H9 (cell line): Measurements from ENCODE around the gene RPL27. TPM values are rescaled to one million over a fixed set of nuclear protein-coding genes. Genes with fewer than 3 reads are reported as not detected.

Source experiments
- DNase-seq: peaks from one replicate; pipeline ENCODE4 v3.0.0-alpha.2; 2017
- H2AFZ ChIP-seq: one replicate; pipeline ENCODE4 v1.6.1; 2013; ENCODE audit warnings: mild to moderate bottlenecking, low read length, control low read depth, moderate library complexity
- H2AK5ac ChIP-seq: 2 replicates; pipeline ENCODE4 v1.6.1; 2013; ENCODE audit warnings: low read length, control low read depth, mixed read lengths; ENCODE audit not compliant: insufficient read length
- H2BK120ac ChIP-seq: one replicate; pipeline ENCODE4 v1.6.1; 2013; ENCODE audit warnings: low read depth, mild to moderate bottlenecking, low read length, control low read depth, inconsistent platforms; ENCODE audit not compliant: poor library complexity, severe bottlenecking
- H2BK12ac ChIP-seq: 2 replicates; pipeline ENCODE4 v1.6.1; 2013; ENCODE audit warnings: low read length, control low read depth, mixed read lengths, low read depth; ENCODE audit not compliant: insufficient read length
- H2BK15ac ChIP-seq: 2 replicates; pipeline ENCODE4 v1.6.1; 2013; ENCODE audit warnings: low read depth, low read length, control low read depth
- H2BK20ac ChIP-seq: one replicate; pipeline ENCODE4 v1.6.1; 2013; ENCODE audit warnings: low read depth, mild to moderate bottlenecking, low read length, control low read depth, inconsistent platforms; ENCODE audit not compliant: poor library complexity, severe bottlenecking
- H2BK5ac ChIP-seq: 2 replicates; pipeline ENCODE4 v1.6.1; 2013; ENCODE audit warnings: low read length, control low read depth, mixed read lengths; ENCODE audit not compliant: insufficient read length
- H3K14ac ChIP-seq: 2 replicates; pipeline ENCODE4 v1.6.1; 2013; ENCODE audit warnings: low read length, control low read depth; ENCODE audit not compliant: insufficient read depth
- H3K18ac ChIP-seq: 2 replicates; pipeline ENCODE4 v1.6.1; 2013; ENCODE audit warnings: low read depth, mild to moderate bottlenecking, mixed read lengths, low read length, control low read depth; ENCODE audit not compliant: insufficient read length
- H3K23ac ChIP-seq: 2 replicates; pipeline ENCODE4 v1.6.1; 2013; ENCODE audit warnings: low read length, control low read depth, mixed read lengths, low read depth; ENCODE audit not compliant: insufficient read length
- H3K23me2 ChIP-seq: 2 replicates; pipeline ENCODE4 v1.6.1; 2013; ENCODE audit warnings: low read depth, mild to moderate bottlenecking, mixed read lengths, low read length, control low read depth; ENCODE audit not compliant: insufficient read length, poor library complexity, severe bottlenecking
- H3K27ac ChIP-seq: 2 replicates; pipeline ENCODE4 v1.5.1; 2013; ENCODE audit warnings: low read length, control low read depth, mixed read lengths, low read depth; ENCODE audit not compliant: insufficient read length
- H3K27me3 ChIP-seq: 2 replicates; pipeline ENCODE4 v1.6.1; 2013; ENCODE audit warnings: low read length, control low read depth, inconsistent platforms; ENCODE audit not compliant: insufficient read depth
- H3K4ac ChIP-seq: 2 replicates; pipeline ENCODE4 v1.6.1; 2013; ENCODE audit warnings: low read depth, mild to moderate bottlenecking, control low read depth, inconsistent platforms, low read length, moderate library complexity
- H3K4me1 ChIP-seq: 2 replicates; pipeline ENCODE4 v1.6.1; 2013; ENCODE audit warnings: low read length, control low read depth, inconsistent platforms; ENCODE audit not compliant: insufficient read depth
- H3K4me2 ChIP-seq: 2 replicates; pipeline ENCODE4 v1.6.1; 2013; ENCODE audit warnings: low read length, control low read depth, mixed read lengths; ENCODE audit not compliant: insufficient read length, insufficient read depth
- H3K56ac ChIP-seq: 2 replicates; pipeline ENCODE4 v1.6.1; 2013; ENCODE audit warnings: low read depth, mild to moderate bottlenecking, mixed read lengths, low read length, control low read depth; ENCODE audit not compliant: insufficient read length
- H3K79me1 ChIP-seq: 2 replicates; pipeline ENCODE4 v1.6.1; 2013; ENCODE audit warnings: low read depth, mild to moderate bottlenecking, moderate library complexity, low read length, control low read depth, inconsistent platforms; ENCODE audit not compliant: insufficient read depth, poor library complexity, severe bottlenecking
- H3K79me2 ChIP-seq: 2 replicates; pipeline ENCODE4 v1.6.1; 2013; ENCODE audit warnings: low read length, control low read depth, inconsistent platforms; ENCODE audit not compliant: insufficient read depth
- H3K9ac ChIP-seq: 2 replicates; pipeline ENCODE4 v1.6.1; 2013; ENCODE audit warnings: low read length, control low read depth, mixed read lengths; ENCODE audit not compliant: insufficient read length; ENCODE audit errors: extremely low read depth
- H3K9me3 ChIP-seq: one replicate; pipeline ENCODE4 v1.6.1; 2013; ENCODE audit warnings: low read depth, low read length, inconsistent platforms; ENCODE audit not compliant: control insufficient read depth
- H3T11ph ChIP-seq: one replicate; pipeline ENCODE4 v1.6.1; 2013; ENCODE audit warnings: mild to moderate bottlenecking, low read length, control low read depth, inconsistent platforms
- H4K20me1 ChIP-seq: one replicate; pipeline ENCODE4 v1.6.1; 2013; ENCODE audit not compliant: control insufficient read depth, insufficient read length, insufficient read depth
- H4K5ac ChIP-seq: 2 replicates; pipeline ENCODE4 v1.6.1; 2013; ENCODE audit warnings: low read depth, mild to moderate bottlenecking, mixed read lengths, low read length, control low read depth; ENCODE audit not compliant: insufficient read length
- H4K8ac ChIP-seq: replicated peaks from 2 replicates; pipeline ENCODE4 v1.6.1; 2013; ENCODE audit warnings: low read length, control low read depth, mixed read lengths, low read depth; ENCODE audit not compliant: insufficient read length
- H4K91ac ChIP-seq: 2 replicates; pipeline ENCODE4 v1.6.1; 2013; ENCODE audit warnings: low read depth, mild to moderate bottlenecking, moderate library complexity, mixed read lengths, low read length, control low read depth; ENCODE audit not compliant: insufficient read length
- H3K27ac Mint-ChIP-seq, 3 experiments: 2 replicates in 2 of 3; 3 replicates in 1 of 3; pipeline ENCODE4 v1.8.0; 2020 to 2021; ENCODE audit warnings: mixed read lengths in 3 of 3, mild to moderate bottlenecking in 1 of 3, moderate library complexity in 1 of 3
- H3K27me3 Mint-ChIP-seq: 2 replicates; pipeline ENCODE4 v1.8.0; 2021; ENCODE audit warnings: low read depth, mild to moderate bottlenecking, moderate library complexity, mixed read lengths
- H3K36me3 Mint-ChIP-seq, 3 experiments: 2 replicates in 2 of 3; 3 replicates in 1 of 3; pipeline ENCODE4 v1.8.0; 2020 to 2021; ENCODE audit warnings: low read depth in 3 of 3, mixed read lengths in 3 of 3; ENCODE audit not compliant: insufficient read depth in 1 of 3
- H3K4me1 Mint-ChIP-seq, 2 experiments: 2 replicates each; pipeline ENCODE4 v1.8.0; 2020; ENCODE audit warnings: mixed read lengths in 2 of 2
- H3K4me3 Mint-ChIP-seq, 2 experiments: 2 replicates in 1 of 2; 3 replicates in 1 of 2; pipeline ENCODE4 v1.8.0; 2020 to 2021; ENCODE audit warnings: mild to moderate bottlenecking in 2 of 2, mixed read lengths in 2 of 2, moderate library complexity in 1 of 2
- H3K9me3 Mint-ChIP-seq, 2 experiments: 2 replicates in 1 of 2; 3 replicates in 1 of 2; pipeline ENCODE4 v1.8.0; 2020; ENCODE audit warnings: mild to moderate bottlenecking in 2 of 2, mixed read lengths in 2 of 2, moderate library complexity in 1 of 2
- WGBS: extraction: QIAGEN DNeasy Blood & Tissue Kit; methylation state at CpG from one replicate; pipeline ENCODE4 v1.1.7; 2013; ENCODE audit warnings: missing lambda C conversion rate, low lambda C conversion rate, mixed read lengths; ENCODE audit not compliant: insufficient read length; ENCODE audit errors: extremely low coverage; 5-methylcytosine and 5-hydroxymethylcytosine counted together
- total RNA-seq: library from RNA; stranded (reverse); gene quantifications from 2 replicates; pipeline ENCODE4 v1.2.1, GENCODE V29; 2021
- TF ChIP-seq, protein P1 (sequence below): fragments of 200-600 bp; sonication (generic); conservative IDR thresholded peaks from 3 replicates; pipeline ENCODE4 v1.8.0; 2021; ENCODE audit warnings: antibody characterized with exemption, mild to moderate bottlenecking

The RPL27 gene
- total RNA-seq, 1 experiment from 2014 or later = 1,514 TPM

- H3K27ac Mint-ChIP-seq = peak within 1 kb of the TSS; percentile 84 to 98 (median 87)
- H3K36me3 Mint-ChIP-seq = peaks cover 9 to 39% (median 20%) of the 10 kb centered on the region in 3 experiments
- Histone ChIP-seq H3K14ac (no peak within 1 kb of the TSS), H2AK5ac (no peak within 1 kb of the TSS), H4K91ac (no peak within 1 kb of the TSS), H3K79me2 (no peaks in the 10 kb centered on the region), H2BK5ac (no peak within 1 kb of the TSS), H3K79me1 (no peaks in the 10 kb centered on the region), H3K9me3 (no peaks in the 10 kb centered on the region), H2BK12ac (no peak within 1 kb of the TSS), H4K5ac (no peak within 1 kb of the TSS), H3K9ac (peak within 1 kb of the TSS; percentile 20), H3K4me1 (no peaks in the 10 kb centered on the region), H3K23ac (no peak within 1 kb of the TSS), H2AFZ (no peak within 1 kb of the TSS), H3K4me2 (peak within 1 kb of the TSS; percentile 42), H4K20me1 (no peaks in the 10 kb centered on the region), H3K27me3 (no peaks in the 10 kb centered on the region), H2BK120ac (no peak within 1 kb of the TSS), H2BK15ac (no peak within 1 kb of the TSS), H3T11ph (no peak within 1 kb of the TSS), H2BK20ac (no peak within 1 kb of the TSS), H3K23me2 (no peaks in the 10 kb centered on the region), H3K18ac (no peak within 1 kb of the TSS), H3K4ac (no peak within 1 kb of the TSS), H4K8ac (no peak within 1 kb of the TSS), H3K56ac (no peak within 1 kb of the TSS), H3K27ac (no peak within 1 kb of the TSS)
- H3K4me3 Mint-ChIP-seq = peak within 1 kb of the TSS; percentile 58 to 76
- no peaks in the 10 kb centered on the region for H3K27me3 Mint-ChIP-seq
- H3K4me1 Mint-ChIP-seq = peaks cover 7 to 8% of the 10 kb centered on the region in 2 experiments
- peak; percentile 88 for DNase-seq
- TF ChIP-seq, protein P1, sequence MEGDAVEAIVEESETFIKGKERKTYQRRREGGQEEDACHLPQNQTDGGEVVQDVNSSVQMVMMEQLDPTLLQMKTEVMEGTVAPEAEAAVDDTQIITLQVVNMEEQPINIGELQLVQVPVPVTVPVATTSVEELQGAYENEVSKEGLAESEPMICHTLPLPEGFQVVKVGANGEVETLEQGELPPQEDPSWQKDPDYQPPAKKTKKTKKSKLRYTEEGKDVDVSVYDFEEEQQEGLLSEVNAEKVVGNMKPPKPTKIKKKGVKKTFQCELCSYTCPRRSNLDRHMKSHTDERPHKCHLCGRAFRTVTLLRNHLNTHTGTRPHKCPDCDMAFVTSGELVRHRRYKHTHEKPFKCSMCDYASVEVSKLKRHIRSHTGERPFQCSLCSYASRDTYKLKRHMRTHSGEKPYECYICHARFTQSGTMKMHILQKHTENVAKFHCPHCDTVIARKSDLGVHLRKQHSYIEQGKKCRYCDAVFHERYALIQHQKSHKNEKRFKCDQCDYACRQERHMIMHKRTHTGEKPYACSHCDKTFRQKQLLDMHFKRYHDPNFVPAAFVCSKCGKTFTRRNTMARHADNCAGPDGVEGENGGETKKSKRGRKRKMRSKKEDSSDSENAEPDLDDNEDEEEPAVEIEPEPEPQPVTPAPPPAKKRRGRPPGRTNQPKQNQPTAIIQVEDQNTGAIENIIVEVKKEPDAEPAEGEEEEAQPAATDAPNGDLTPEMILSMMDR = no peak; the same call in 2 of the 3 replicates
- H3K9me3 Mint-ChIP-seq = no peaks in the 10 kb centered on the region
- WGBS = no CpG with 5 or more reads among the region's 18 CpGs
These were observed 8.7 kb downstream of the RPL27 start, which contains the start of gene IFI35 for GRCh38 chr17:43006639-43007551. TSS of gene IFI35 (plus strand) at chr17:43006784. CDS start at chr17:43006948, 164 bp downstream.
